HUES64 (cell line): ENCODE data around the gene RHOV.

Source experiments
- H3K27ac ChIP-seq: 2 replicates; pipeline ENCODE4 v1.7.0; 2013; ENCODE audit warnings: low read depth, low read length, inconsistent platforms
- H3K27me3 ChIP-seq: 2 replicates; pipeline ENCODE4 v1.6.1; 2013; ENCODE audit warnings: mild to moderate bottlenecking, low read length; ENCODE audit not compliant: insufficient read depth
- H3K36me3 ChIP-seq: 2 replicates; pipeline ENCODE4 v1.6.1; 2013; ENCODE audit warnings: mild to moderate bottlenecking, low read length; ENCODE audit not compliant: insufficient read depth
- H3K4me1 ChIP-seq: 2 replicates; pipeline ENCODE4 v1.6.1; 2013; ENCODE audit warnings: mild to moderate bottlenecking, low read length, moderate library complexity; ENCODE audit not compliant: insufficient read depth
- H3K4me3 ChIP-seq: 2 replicates; pipeline ENCODE4 v1.5.1; 2013; ENCODE audit warnings: mild to moderate bottlenecking, low read length, moderate library complexity
- H3K9ac ChIP-seq: 2 replicates; pipeline ENCODE4 v1.6.1; 2013; ENCODE audit warnings: mild to moderate bottlenecking, low read depth, low read length
- H3K9me3 ChIP-seq: 2 replicates; pipeline ENCODE4 v1.6.1; 2013; ENCODE audit warnings: low read depth, low read length; ENCODE audit not compliant: insufficient read depth
- WGBS: fragments of 150-250, 120-280 bp; methylation state at CpG from one replicate; pipeline ENCODE4 v1.1.7; 2013; ENCODE audit warnings: missing lambda C conversion rate; 5-methylcytosine and 5-hydroxymethylcytosine counted together

Gene RHOV

DNA sequence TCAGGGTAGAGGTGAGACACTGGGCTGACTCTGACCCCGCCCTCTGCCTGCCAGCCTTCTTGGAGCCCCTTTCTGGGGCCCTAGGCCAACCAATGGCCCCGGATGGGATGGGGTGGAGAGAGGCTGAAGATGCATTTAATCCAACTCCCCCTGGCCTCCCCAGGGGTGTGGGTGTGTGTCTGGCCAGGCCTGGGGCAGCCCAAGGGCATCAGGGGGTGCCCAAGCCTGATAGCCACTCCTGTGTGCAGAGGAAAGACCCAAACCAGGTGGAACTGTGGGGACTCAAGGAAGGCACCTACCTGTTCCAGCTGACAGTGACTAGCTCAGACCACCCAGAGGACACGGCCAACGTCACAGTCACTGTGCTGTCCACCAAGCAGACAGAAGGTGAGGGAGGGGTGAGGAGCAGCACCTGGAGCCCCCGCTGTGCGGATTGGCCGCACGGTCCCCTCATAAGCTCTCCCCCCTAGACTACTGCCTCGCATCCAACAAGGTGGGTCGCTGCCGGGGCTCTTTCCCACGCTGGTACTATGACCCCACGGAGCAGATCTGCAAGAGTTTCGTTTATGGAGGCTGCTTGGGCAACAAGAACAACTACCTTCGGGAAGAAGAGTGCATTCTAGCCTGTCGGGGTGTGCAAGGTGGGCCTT is 20.7 kb downstream of the RHOV start:
- H3K4me1 ChIP-seq, result 0 out of 2 replicates have a peak, but pooled peaks cover under 1% of the 10 kb centered on the region
- no peaks in the 10 kb centered on the region for H3K9me3 ChIP-seq
- no peak overlapping the region for H3K9ac ChIP-seq
- H3K4me3 ChIP-seq, result no peak overlapping the region
- no peak overlapping the region for H3K27ac ChIP-seq
- 96% methylated on average over 15 of the region's 16 CpGs for WGBS
- no peaks in the 10 kb centered on the region for H3K27me3 ChIP-seq
- H3K36me3 ChIP-seq, result peaks cover 83% of the 10 kb centered on the region

DNA sequence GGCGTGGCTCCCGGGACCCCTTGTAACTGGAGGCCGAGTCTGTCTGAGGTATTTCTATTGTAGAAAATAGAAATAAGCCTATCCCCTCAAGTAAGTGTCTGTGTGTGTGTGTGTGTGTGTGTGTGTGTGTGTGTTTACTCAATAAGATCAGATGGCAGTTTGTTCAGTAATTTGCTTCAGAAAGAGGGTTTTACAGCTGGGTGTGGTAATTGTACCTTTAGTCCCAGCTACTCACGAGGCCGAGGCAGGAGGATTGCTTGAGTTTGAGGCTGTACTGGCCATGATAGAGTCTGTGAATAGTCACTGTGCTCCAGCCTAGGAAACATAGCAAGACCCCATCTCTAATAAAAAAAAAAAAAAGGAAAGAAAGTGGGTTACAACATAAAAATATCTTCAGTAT is 21.5 kb downstream of the RHOV start:
- Histone ChIP-seq H3K4me3 (no peak overlapping the region), H3K36me3 (peaks cover 82% of the 10 kb centered on the region), H3K9ac (no peak overlapping the region), H3K27ac (no peak overlapping the region), H3K4me1 (peaks cover 9% of the 10 kb centered on the region; the same call in 1 of the 2 replicates), H3K9me3 (no peaks in the 10 kb centered on the region), H3K27me3 (no peaks in the 10 kb centered on the region)
- 94% methylated on average over 5 of the region's 5 CpGs for WGBS

DNA sequence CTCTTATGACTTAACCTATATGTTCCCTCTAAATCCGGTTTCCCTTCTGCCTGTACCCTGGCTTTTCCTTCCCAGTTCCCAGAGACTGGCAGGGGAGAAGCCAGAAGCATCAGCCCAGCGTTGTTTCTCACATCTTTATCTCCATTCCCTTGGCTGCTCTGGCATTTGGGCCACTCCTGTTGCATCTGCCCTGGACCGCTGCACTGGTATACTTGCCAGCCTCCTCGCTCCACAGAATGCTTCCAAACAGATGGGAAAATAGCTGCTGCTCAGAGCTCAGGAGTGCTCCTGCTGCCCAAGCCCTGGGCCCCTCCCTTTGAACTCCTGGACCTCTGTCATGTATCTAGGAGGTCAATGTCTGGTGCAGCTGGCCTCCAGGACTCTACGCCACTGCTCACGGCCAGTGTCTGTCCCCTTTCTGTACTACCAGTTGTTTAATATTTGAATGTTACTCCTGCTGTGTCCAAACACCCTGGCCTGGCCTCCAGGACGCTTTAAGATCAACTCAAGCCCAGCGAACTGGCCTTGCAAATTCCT is 23.4 kb downstream of the RHOV start:
- Histone ChIP-seq H3K9ac (no peak overlapping the region), H3K4me1 (peaks cover 27% of the 10 kb centered on the region), H3K27me3 (no peaks in the 10 kb centered on the region), H3K4me3 (no peak overlapping the region), H3K27ac (no peak overlapping the region), H3K36me3 (peaks cover 68% of the 10 kb centered on the region), H3K9me3 (no peaks in the 10 kb centered on the region)
- 93% methylated on average over 8 of the region's 8 CpGs for WGBS

DNA sequence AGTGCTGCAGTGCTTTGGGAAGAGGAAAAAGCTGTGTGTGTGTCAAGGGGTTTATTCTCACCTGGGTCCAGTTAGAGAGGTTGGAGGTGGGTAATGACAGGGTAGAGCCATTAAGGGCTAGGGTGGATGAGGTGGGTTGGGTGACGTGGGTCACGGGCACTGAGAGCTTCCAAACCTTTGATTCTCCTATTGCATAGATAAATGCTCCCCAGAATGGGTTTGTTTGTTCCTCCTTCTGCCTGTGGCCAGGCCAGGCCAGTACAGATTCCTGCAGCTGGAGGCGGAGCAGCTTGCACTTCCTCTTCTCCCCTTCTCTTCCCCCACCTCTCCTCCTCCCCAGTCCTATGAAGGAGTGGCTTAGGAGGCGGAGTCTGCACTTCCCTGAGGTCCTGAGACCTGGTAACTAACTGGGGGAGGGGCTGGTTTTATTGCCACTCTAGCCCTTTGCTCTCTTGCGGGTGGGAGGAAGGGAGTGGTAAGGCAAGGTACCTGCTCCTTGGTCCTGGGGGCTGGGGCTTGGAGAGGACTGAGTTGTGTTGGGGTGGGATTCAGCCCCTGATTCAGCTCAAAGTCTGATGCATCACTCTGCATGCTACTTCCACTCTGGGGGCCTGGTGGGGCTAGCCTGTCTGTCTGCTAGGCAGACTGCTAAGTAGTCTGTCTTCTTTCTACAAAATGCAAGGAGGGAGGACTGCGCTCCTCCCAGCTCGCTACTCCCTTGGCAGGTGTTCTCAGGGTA is 26.6 kb downstream of the RHOV start:
- H3K4me3 ChIP-seq, result no peak overlapping the region
- H3K36me3 ChIP-seq, result peaks cover 36% of the 10 kb centered on the region
- H3K27me3 ChIP-seq, result peaks cover 24% of the 10 kb centered on the region
- H3K9ac ChIP-seq, result no peak overlapping the region
- H3K27ac ChIP-seq, result no peak overlapping the region
- WGBS, result 68% methylated on average over 6 of the region's 7 CpGs
- H3K4me1 ChIP-seq, result peaks cover 37% of the 10 kb centered on the region
- no peaks in the 10 kb centered on the region for H3K9me3 ChIP-seq

DNA sequence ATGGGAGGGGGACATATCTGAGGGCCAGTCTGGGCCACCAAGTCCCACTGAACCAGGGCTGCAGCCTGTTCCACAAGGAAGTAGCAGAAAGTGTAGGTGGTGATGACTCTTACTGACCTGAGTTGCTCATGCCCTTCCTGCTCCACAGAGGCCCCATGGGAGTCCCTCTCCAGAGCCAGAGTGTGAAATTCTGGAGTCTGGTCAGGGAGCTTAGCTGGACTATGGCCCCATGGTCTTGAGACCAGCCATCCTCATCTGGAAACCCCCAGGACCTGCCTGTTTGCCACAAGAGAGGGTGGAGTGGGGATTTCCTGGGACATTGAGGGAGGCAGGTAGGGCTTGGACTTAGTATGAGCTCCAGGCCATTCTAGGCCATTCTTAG is 27.2 kb downstream of the RHOV start:
- H3K27ac ChIP-seq, result no peak overlapping the region; the same call in 1 of the 2 replicates
- no peaks in the 10 kb centered on the region for H3K9me3 ChIP-seq
- H3K4me3 ChIP-seq, result peak overlapping the region; percentile 73; the same call in 1 of the 2 replicates
- H3K4me1 ChIP-seq, result peaks cover 37% of the 10 kb centered on the region
- H3K36me3 ChIP-seq, result peaks cover 31% of the 10 kb centered on the region
- H3K27me3 ChIP-seq, result peaks cover 24% of the 10 kb centered on the region
- no peak overlapping the region for H3K9ac ChIP-seq

DNA sequence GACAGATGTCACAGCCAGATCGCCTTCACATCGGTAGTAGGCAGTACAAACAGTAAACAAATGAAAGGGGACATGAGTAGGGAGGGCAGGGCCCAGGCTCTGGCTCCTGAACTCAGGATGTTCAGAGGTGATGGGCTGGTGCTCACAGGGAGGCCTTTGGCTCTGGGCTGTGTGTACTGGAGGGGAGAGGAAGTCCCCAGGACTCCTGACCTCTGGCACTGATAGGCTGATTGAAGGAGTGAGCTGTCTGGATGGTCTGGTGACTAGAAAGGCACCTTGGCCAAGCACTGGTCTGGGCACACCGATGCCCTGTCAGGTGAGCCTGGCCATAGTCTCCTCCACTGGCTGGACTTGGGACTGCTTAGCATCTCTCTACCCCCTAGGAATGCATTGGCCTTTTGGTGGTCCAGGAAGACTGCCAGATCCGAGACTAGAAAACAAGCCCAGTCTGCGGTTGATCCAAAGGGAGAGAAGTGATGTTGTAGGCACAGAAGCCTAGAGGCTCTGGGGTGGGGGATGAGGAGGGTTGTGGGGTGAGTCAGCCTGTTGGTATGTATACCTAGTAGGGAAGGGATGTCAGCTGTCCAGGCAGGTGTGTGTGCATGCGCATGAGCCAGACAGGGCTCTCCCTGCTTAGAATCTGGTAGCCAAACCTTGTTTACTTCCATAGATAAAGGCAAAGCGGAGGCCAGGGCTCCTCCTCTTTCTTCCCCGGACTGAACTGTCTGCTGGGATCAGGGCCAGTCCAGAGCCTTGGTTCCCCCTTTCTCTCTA is 28.3 kb downstream of the RHOV start:
- 77% methylated on average over 8 of the region's 8 CpGs for WGBS

DNA sequence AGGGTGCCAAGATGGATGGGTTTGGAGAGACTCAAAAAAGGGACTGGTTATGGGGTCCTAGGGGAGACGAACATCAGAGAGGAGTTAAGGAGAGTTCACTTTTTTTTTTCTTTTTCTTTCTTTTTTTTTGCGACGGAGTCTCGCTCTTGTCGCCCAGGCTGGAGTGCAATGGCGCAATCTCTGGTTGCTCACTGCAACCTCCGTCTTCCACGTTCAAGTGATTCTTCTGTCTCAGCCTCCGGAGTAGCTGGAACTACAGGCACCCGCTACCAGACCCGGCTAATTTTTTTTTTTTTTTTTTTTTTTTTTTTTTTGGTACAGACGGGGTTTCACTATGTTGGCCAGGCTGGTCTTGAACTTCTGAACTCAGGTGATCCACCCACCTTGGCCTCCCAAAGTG is 29.0 kb downstream of the RHOV start:
- Histone ChIP-seq H3K9ac (peak overlapping the region; percentile 81), H3K36me3 (peaks cover 19% of the 10 kb centered on the region), H3K4me3 (peak overlapping the region; percentile 73), H3K9me3 (no peaks in the 10 kb centered on the region), H3K27ac (no peak overlapping the region), H3K4me1 (peaks cover 37% of the 10 kb centered on the region), H3K27me3 (peaks cover 24% of the 10 kb centered on the region)
- 64% methylated on average over 10 of the region's 12 CpGs for WGBS

More for the DNA sequence above, 28.3 kb downstream of the RHOV start:
- Histone ChIP-seq H3K27ac (no peak overlapping the region; the same call in 1 of the 2 replicates), H3K36me3 (peaks cover 24% of the 10 kb centered on the region), H3K9ac (peak overlapping the region; percentile 32), H3K9me3 (no peaks in the 10 kb centered on the region), H3K27me3 (peaks cover 24% of the 10 kb centered on the region), H3K4me3 (peak overlapping the region; percentile 73), H3K4me1 (peaks cover 37% of the 10 kb centered on the region)

DNA sequence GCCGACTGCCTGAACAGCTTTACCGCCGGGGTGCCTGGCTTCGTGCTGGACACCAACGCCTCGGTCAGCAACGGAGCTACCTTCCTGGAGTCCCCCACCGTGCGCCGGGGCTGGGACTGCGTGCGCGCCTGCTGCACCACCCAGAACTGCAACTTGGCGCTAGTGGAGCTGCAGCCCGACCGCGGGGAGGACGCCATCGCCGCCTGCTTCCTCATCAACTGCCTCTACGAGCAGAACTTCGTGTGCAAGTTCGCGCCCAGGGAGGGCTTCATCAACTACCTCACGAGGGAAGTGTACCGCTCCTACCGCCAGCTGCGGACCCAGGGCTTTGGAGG is 29.4 kb downstream of the RHOV start:
- Histone ChIP-seq H3K9ac (peak overlapping the region; percentile 81), H3K9me3 (no peaks in the 10 kb centered on the region), H3K4me3 (peak overlapping the region; percentile 73), H3K36me3 (peaks cover 16% of the 10 kb centered on the region), H3K27ac (0 out of 2 replicates have a peak overlapping the region, but pooled peaks have one; percentile 13), H3K27me3 (peaks cover 24% of the 10 kb centered on the region), H3K4me1 (peaks cover 37% of the 10 kb centered on the region)
- WGBS, result 4% methylated on average over 28 of the region's 28 CpGs

DNA sequence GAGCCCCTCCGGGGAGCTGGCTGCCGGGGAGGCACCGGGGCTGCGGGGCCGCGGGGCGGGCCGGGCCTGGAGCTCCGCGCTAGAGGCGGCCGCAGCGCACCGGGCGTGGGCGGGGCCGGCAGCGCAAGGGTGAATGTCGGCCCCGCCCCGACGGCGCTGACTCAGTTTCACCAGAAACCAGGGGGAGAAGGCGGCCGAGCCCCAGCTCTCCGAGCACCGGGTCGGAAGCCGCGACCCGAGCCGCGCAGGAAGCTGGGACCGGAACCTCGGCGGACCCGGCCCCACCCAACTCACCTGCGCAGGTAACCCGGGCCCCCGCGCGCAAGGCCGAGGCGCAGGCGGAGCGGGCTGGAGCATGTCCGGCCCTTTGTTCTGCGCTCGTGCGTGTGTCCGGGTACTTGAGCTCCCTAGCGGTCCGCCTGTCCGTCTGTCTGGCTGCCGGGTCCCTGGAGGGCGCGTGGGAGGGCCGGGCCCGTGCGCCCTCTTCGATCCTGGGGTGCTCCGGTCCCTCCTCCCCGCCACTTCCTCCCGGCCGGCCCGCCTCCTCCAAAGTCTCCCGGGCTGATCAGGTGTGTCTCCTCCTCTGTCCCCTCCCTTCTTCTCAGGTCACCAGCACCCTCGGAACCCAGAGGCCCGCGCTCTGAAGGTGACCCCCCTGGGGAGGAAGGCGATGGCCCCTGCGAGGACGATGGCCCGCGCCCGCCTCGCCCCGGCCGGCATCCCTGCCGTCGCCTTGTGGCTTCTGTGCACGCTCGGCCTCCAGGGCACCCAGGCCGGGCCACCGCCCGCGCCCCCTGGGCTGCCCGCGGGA is 29.9 kb downstream of the RHOV start, which contains the start of gene SPINT1:
Gene SPINT1 (plus strand): TSS at position 164 of the 811 bp plus-strand sequence. CDS start 507 bp downstream, at position 671.
- Histone ChIP-seq H3K9ac (peak within 1 kb of the TSS; percentile 81), H3K27ac (peak within 1 kb of the TSS; percentile 63; the same call in 1 of the 2 replicates), H3K4me1 (peaks cover 37% of the 10 kb centered on the region), H3K27me3 (peaks cover 24% of the 10 kb centered on the region), H3K9me3 (no peaks in the 10 kb centered on the region), H3K4me3 (peak within 1 kb of the TSS; percentile 73), H3K36me3 (peaks cover 10% of the 10 kb centered on the region)
- WGBS, result under 1% methylated on average over 89 of the region's 89 CpGs

DNA sequence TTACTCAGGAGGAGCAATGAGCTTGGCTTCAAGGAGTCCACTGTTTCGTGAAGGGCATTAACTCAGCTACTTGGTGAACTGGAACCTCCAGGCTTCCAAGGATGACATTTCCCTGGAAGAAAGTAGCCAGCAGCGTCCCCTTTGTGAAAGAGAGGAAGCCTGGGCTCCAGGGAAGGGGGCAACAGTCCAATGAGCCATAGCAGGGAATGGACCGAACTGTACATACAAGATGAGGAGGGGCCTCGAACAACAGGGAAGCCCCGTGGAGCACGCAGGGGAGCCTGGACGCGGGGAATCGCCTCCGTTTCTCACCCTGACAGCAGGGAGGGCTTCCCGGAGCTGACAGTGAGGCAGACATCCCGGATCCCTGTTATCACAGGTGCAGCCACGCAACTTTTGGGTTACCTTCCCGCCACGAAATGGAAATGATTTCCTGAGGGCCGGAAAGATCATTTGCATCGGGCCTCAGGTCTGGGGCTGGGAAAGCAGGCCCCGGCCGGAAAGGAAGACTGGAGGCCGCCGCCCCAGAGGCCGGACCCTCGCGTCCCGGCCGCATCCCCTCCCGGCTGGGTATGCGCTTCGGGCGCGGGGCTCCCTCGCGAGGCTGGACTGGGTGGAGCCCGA is 30.7 kb downstream of the RHOV start:
- H3K4me3 ChIP-seq, result peak overlapping the region; percentile 73
- H3K36me3 ChIP-seq, result peaks cover 6% of the 10 kb centered on the region; the same call in 1 of the 2 replicates
- 7% methylated on average over 34 of the region's 34 CpGs for WGBS
- H3K4me1 ChIP-seq, result peaks cover 36% of the 10 kb centered on the region
- no peak overlapping the region; the same call in 1 of the 2 replicates for H3K27ac ChIP-seq
- H3K9ac ChIP-seq, result peak overlapping the region; percentile 81
- H3K27me3 ChIP-seq, result peaks cover 24% of the 10 kb centered on the region
- no peaks in the 10 kb centered on the region for H3K9me3 ChIP-seq
